Measurements from ENCODE around the gene SGCD.

The SGCD gene

GRCh38 chr5:156327296-156327695, 332 bp downstream of the SGCD start:
- Histone ChIP-seq H3K36me3 (ENCODE audit: control insufficient read depth in 4 of 4, insufficient read depth in 4 of 4, low read length in 3 of 4) (no peaks in the 10 kb centered on the region), H3K4me3 (ENCODE audit: control insufficient read depth in 1 of 7, extremely low read depth in 1 of 7, insufficient read depth in 4 of 7, low read depth in 2 of 7, low read length in 6 of 7) (no peak overlapping the region), H3K9me3 (ENCODE audit: control extremely low read depth in 1 of 5, control insufficient read depth in 4 of 5, insufficient read depth in 2 of 5, low read depth in 1 of 5, low read length in 4 of 5) (no peaks in the 10 kb centered on the region), H3K4me1 (ENCODE audit: control extremely low read depth in 1 of 4, control insufficient read depth in 4 of 4, insufficient read depth in 4 of 4, low read length in 3 of 4) (no peaks in the 10 kb centered on the region), H3K27ac (ENCODE audit: insufficient read depth in 1 of 2, low read depth in 1 of 2, low read length in 2 of 2, poor library complexity in 1 of 2, severe bottlenecking in 2 of 2) (no peak overlapping the region), H3K27me3 (replicated peaks in 2 of 5; ENCODE audit: control insufficient read depth in 4 of 5, insufficient read depth in 5 of 5, low read length in 4 of 5) (peaks cover 0 to 3% (median 0%) of the 10 kb centered on the region in 5 experiments)
- WGBS (ENCODE audit: insufficient coverage) = 64% methylated on average over 5 of the region's 6 CpGs
- POLR2A ChIA-PET = no interaction called here
- CTCF ChIA-PET = no interaction called here
- DNase-seq = no peak

- no peaks in the 10 kb centered on the region for H3K4me1 ChIP-seq (ENCODE audit: control extremely low read depth in 1 of 4, control insufficient read depth in 4 of 4, insufficient read depth in 4 of 4, low read length in 3 of 4)
- H3K4me3 ChIP-seq (ENCODE audit: control insufficient read depth in 1 of 7, extremely low read depth in 1 of 7, insufficient read depth in 4 of 7, low read depth in 2 of 7, low read length in 6 of 7) = no peak overlapping the region
Observed at GRCh38 chr5:156328161-156328560, 1.2 kb downstream of the SGCD start.

DNA sequence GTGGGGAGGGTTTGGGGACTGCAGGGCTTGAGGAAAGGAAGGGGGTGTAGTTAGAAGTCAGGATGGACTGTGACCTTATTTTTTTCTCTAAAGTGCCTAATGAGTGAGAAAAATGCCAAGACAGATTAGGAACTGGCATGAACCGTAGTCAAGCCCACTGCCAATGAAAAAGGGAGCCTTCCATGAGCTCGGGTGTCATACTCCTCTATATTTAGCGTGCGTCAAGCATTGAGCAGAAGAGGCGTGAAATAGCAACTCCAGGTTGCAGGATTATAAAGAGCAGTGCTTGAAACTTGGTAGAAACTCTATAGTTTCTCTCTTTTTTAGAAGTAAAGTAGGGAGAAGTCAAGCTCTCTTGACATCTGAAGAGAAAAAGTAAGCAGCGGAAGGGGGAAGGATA, 1.8 kb downstream of the SGCD start:
- Histone ChIP-seq H3K4me1 (ENCODE audit: control extremely low read depth in 1 of 4, control insufficient read depth in 4 of 4, insufficient read depth in 4 of 4, low read length in 3 of 4) (no peaks in the 10 kb centered on the region), H3K9me3 (ENCODE audit: control extremely low read depth in 1 of 5, control insufficient read depth in 4 of 5, insufficient read depth in 2 of 5, low read depth in 1 of 5, low read length in 4 of 5) (no peaks in the 10 kb centered on the region), H3K27me3 (replicated peaks in 2 of 5; ENCODE audit: control insufficient read depth in 4 of 5, insufficient read depth in 5 of 5, low read length in 4 of 5) (peaks cover 0 to 3% (median 0%) of the 10 kb centered on the region in 5 experiments), H3K36me3 (ENCODE audit: control insufficient read depth in 4 of 4, insufficient read depth in 4 of 4, low read length in 3 of 4) (no peaks in the 10 kb centered on the region), H3K4me3 (ENCODE audit: control insufficient read depth in 1 of 7, extremely low read depth in 1 of 7, insufficient read depth in 4 of 7, low read depth in 2 of 7, low read length in 6 of 7) (no peak overlapping the region), H3K27ac (ENCODE audit: insufficient read depth in 1 of 2, low read depth in 1 of 2, low read length in 2 of 2, poor library complexity in 1 of 2, severe bottlenecking in 2 of 2) (no peak overlapping the region)
- no peak for DNase-seq
- WGBS (ENCODE audit: insufficient coverage) = 94% methylated on average over 6 of the region's 6 CpGs
- ChIA-PET POLR2A (no interaction called here), CTCF (no interaction called here)

More at GRCh38 chr5:156328161-156328560, 1.2 kb downstream of the SGCD start:
- H3K27me3 ChIP-seq (replicated peaks in 2 of 5; ENCODE audit: control insufficient read depth in 4 of 5, insufficient read depth in 5 of 5, low read length in 4 of 5) = peaks cover 0 to 3% (median 0%) of the 10 kb centered on the region in 5 experiments
- POLR2A ChIA-PET = no interaction called here
- no peaks in the 10 kb centered on the region for H3K36me3 ChIP-seq (ENCODE audit: control insufficient read depth in 4 of 4, insufficient read depth in 4 of 4, low read length in 3 of 4)
- H3K27ac ChIP-seq (ENCODE audit: insufficient read depth in 1 of 2, low read depth in 1 of 2, low read length in 2 of 2, poor library complexity in 1 of 2, severe bottlenecking in 2 of 2) = no peak overlapping the region
- CTCF ChIA-PET = no interaction called here
- WGBS (ENCODE audit: insufficient coverage) = no CpG with 5 or more reads among the region's 3 CpGs
- no peaks in the 10 kb centered on the region for H3K9me3 ChIP-seq (ENCODE audit: control extremely low read depth in 1 of 5, control insufficient read depth in 4 of 5, insufficient read depth in 2 of 5, low read depth in 1 of 5, low read length in 4 of 5)
- no peak for DNase-seq

GRCh38 chr5:156329171-156329611, 2.2 kb downstream of the SGCD start:
- H3K27me3 ChIP-seq (replicated peaks in 2 of 5; ENCODE audit: control insufficient read depth in 4 of 5, insufficient read depth in 5 of 5, low read length in 4 of 5) = peaks cover 0 to 3% (median 0%) of the 10 kb centered on the region in 5 experiments
- CTCF ChIA-PET = no interaction called here
- no CpG with 5 or more reads among the region's 3 CpGs for WGBS (ENCODE audit: insufficient coverage)
- H3K9me3 ChIP-seq (ENCODE audit: control extremely low read depth in 1 of 5, control insufficient read depth in 4 of 5, insufficient read depth in 2 of 5, low read depth in 1 of 5, low read length in 4 of 5) = no peaks in the 10 kb centered on the region
- no peaks in the 10 kb centered on the region for H3K4me1 ChIP-seq (ENCODE audit: control extremely low read depth in 1 of 4, control insufficient read depth in 4 of 4, insufficient read depth in 4 of 4, low read length in 3 of 4)
- DNase-seq = no peak
- no peaks in the 10 kb centered on the region for H3K36me3 ChIP-seq (ENCODE audit: control insufficient read depth in 4 of 4, insufficient read depth in 4 of 4, low read length in 3 of 4)
- POLR2A ChIA-PET = no interaction called here
- no peak overlapping the region for H3K4me3 ChIP-seq (ENCODE audit: control insufficient read depth in 1 of 7, extremely low read depth in 1 of 7, insufficient read depth in 4 of 7, low read depth in 2 of 7, low read length in 6 of 7)
- no peak overlapping the region for H3K27ac ChIP-seq (ENCODE audit: insufficient read depth in 1 of 2, low read depth in 1 of 2, low read length in 2 of 2, poor library complexity in 1 of 2, severe bottlenecking in 2 of 2)

GRCh38 chr5:156330141-156330870, 3.3 kb downstream of the SGCD start:
- no peak overlapping the region for H3K27ac ChIP-seq (ENCODE audit: insufficient read depth in 1 of 2, low read depth in 1 of 2, low read length in 2 of 2, poor library complexity in 1 of 2, severe bottlenecking in 2 of 2)
- no peak overlapping the region for H3K4me3 ChIP-seq (ENCODE audit: control insufficient read depth in 1 of 7, extremely low read depth in 1 of 7, insufficient read depth in 4 of 7, low read depth in 2 of 7, low read length in 6 of 7)
- 100% methylated on average over 1 of the region's 7 CpGs for WGBS (ENCODE audit: insufficient coverage)
- H3K4me1 ChIP-seq (ENCODE audit: control extremely low read depth in 1 of 4, control insufficient read depth in 4 of 4, insufficient read depth in 4 of 4, low read length in 3 of 4) = no peaks in the 10 kb centered on the region
- no peaks in the 10 kb centered on the region for H3K9me3 ChIP-seq (ENCODE audit: control extremely low read depth in 1 of 5, control insufficient read depth in 4 of 5, insufficient read depth in 2 of 5, low read depth in 1 of 5, low read length in 4 of 5)
- H3K27me3 ChIP-seq (replicated peaks in 2 of 5; ENCODE audit: control insufficient read depth in 4 of 5, insufficient read depth in 5 of 5, low read length in 4 of 5) = peaks cover 0 to 3% (median 0%) of the 10 kb centered on the region in 5 experiments
- H3K36me3 ChIP-seq (ENCODE audit: control insufficient read depth in 4 of 4, insufficient read depth in 4 of 4, low read length in 3 of 4) = no peaks in the 10 kb centered on the region
- POLR2A ChIA-PET = no interaction called here
- DNase-seq = no peak
- CTCF ChIA-PET = no interaction called here

DNA sequence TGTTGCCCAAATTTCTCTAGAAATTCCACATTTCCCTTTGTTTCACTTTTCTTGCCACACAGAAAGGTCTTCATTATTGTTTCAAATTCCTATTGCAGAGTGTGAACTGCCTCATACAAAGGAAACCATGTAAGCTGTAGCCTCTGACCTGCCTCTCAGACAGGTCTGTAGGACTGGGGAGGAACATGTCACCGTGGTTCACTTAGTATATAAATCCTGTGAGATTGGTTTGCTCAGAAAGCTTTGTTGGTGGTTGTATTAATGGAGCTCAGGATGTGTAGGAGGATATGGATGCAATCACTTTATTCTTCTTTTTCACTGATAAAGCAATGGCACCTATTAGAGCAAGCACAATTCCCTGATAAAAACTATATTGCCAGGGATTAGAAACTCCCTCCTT, 4.2 kb downstream of the SGCD start:
- H3K9me3 ChIP-seq (ENCODE audit: control extremely low read depth in 1 of 5, control insufficient read depth in 4 of 5, insufficient read depth in 2 of 5, low read depth in 1 of 5, low read length in 4 of 5) = no peaks in the 10 kb centered on the region
- H3K27ac ChIP-seq (ENCODE audit: insufficient read depth in 1 of 2, low read depth in 1 of 2, low read length in 2 of 2, poor library complexity in 1 of 2, severe bottlenecking in 2 of 2) = no peak overlapping the region
- WGBS (ENCODE audit: insufficient coverage) = 100% methylated on average over 1 of the region's 1 CpG
- ChIA-PET POLR2A (no interaction called here), CTCF (no interaction called here)
- no peak for DNase-seq
- no peak overlapping the region for H3K4me3 ChIP-seq (ENCODE audit: control insufficient read depth in 1 of 7, extremely low read depth in 1 of 7, insufficient read depth in 4 of 7, low read depth in 2 of 7, low read length in 6 of 7)
- H3K27me3 ChIP-seq (replicated peaks in 2 of 5; ENCODE audit: control insufficient read depth in 4 of 5, insufficient read depth in 5 of 5, low read length in 4 of 5) = peaks cover 0 to 3% (median 0%) of the 10 kb centered on the region in 5 experiments
- no peaks in the 10 kb centered on the region for H3K36me3 ChIP-seq (ENCODE audit: control insufficient read depth in 4 of 4, insufficient read depth in 4 of 4, low read length in 3 of 4)
- no peaks in the 10 kb centered on the region for H3K4me1 ChIP-seq (ENCODE audit: control extremely low read depth in 1 of 4, control insufficient read depth in 4 of 4, insufficient read depth in 4 of 4, low read length in 3 of 4)

DNA sequence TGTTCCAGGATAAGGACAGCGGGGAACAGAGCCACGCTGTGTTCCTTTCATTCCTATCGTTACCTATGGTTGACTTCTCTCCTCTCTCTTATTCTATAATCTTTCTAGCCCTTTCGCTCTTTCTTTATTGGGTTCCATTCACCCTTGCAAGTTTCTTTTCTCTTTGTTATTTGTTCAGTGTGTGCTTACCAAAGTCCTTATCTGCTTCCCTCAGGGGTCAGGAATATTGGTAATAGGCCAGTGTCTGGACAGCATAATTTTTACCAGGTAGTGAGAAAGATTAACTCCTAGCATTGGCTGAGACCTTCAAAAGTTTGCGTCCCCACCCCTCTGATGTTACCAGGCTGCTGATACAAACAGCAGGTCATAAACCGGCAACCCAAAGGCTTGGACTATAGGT, 4.9 kb downstream of the SGCD start:
- 100% methylated on average over 1 of the region's 6 CpGs for WGBS (ENCODE audit: insufficient coverage)
- CTCF ChIA-PET = no interaction called here

More for the DNA sequence above, 4.9 kb downstream of the SGCD start:
- Histone ChIP-seq H3K4me3 (ENCODE audit: control insufficient read depth in 1 of 7, extremely low read depth in 1 of 7, insufficient read depth in 4 of 7, low read depth in 2 of 7, low read length in 6 of 7) (no peak overlapping the region), H3K27me3 (replicated peaks in 2 of 5; ENCODE audit: control insufficient read depth in 4 of 5, insufficient read depth in 5 of 5, low read length in 4 of 5) (peaks cover 0 to 3% (median 0%) of the 10 kb centered on the region in 5 experiments), H3K27ac (ENCODE audit: insufficient read depth in 1 of 2, low read depth in 1 of 2, low read length in 2 of 2, poor library complexity in 1 of 2, severe bottlenecking in 2 of 2) (no peak overlapping the region), H3K9me3 (ENCODE audit: control extremely low read depth in 1 of 5, control insufficient read depth in 4 of 5, insufficient read depth in 2 of 5, low read depth in 1 of 5, low read length in 4 of 5) (no peaks in the 10 kb centered on the region), H3K4me1 (ENCODE audit: control extremely low read depth in 1 of 4, control insufficient read depth in 4 of 4, insufficient read depth in 4 of 4, low read length in 3 of 4) (no peaks in the 10 kb centered on the region), H3K36me3 (ENCODE audit: control insufficient read depth in 4 of 4, insufficient read depth in 4 of 4, low read length in 3 of 4) (no peaks in the 10 kb centered on the region)
- no peak for DNase-seq
- POLR2A ChIA-PET = no interaction called here

Data from common myeloid progenitor, CD34-positive (primary cell).